Measurements from ENCODE around the gene CATSPERZ.

Gene CATSPERZ

DNA sequence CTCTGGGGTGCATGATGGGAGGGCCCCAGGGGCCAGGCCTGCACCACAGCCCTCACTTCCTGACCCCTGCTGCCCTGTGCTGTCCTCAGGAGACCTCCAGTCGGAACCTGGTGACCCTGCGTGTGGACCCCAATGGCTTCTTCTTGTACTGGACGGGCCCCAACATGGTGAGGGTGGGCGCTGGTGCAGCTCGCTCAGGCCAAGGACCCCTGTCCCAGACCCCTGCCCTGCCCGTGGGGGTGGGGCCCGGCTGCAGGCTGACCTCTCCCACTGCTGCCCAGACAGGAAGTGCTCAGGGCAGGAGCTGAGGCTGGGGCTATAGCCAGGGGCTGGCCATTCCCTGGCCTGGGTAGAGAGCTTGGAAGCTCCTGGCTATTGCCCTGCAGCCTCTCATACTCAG lies 45.8 kb upstream of the CATSPERZ start:
- Histone ChIP-seq H3K27me3 (ENCODE audit: insufficient read depth, poor library complexity, severe bottlenecking) (no peaks in the 10 kb centered on the region), H3K27ac (replicated peaks) (no peak overlapping the region), H3K4me3 (replicated peaks; ENCODE audit: insufficient read depth, low read length) (no peak overlapping the region)
- TF ChIP-seq, protein P1, sequence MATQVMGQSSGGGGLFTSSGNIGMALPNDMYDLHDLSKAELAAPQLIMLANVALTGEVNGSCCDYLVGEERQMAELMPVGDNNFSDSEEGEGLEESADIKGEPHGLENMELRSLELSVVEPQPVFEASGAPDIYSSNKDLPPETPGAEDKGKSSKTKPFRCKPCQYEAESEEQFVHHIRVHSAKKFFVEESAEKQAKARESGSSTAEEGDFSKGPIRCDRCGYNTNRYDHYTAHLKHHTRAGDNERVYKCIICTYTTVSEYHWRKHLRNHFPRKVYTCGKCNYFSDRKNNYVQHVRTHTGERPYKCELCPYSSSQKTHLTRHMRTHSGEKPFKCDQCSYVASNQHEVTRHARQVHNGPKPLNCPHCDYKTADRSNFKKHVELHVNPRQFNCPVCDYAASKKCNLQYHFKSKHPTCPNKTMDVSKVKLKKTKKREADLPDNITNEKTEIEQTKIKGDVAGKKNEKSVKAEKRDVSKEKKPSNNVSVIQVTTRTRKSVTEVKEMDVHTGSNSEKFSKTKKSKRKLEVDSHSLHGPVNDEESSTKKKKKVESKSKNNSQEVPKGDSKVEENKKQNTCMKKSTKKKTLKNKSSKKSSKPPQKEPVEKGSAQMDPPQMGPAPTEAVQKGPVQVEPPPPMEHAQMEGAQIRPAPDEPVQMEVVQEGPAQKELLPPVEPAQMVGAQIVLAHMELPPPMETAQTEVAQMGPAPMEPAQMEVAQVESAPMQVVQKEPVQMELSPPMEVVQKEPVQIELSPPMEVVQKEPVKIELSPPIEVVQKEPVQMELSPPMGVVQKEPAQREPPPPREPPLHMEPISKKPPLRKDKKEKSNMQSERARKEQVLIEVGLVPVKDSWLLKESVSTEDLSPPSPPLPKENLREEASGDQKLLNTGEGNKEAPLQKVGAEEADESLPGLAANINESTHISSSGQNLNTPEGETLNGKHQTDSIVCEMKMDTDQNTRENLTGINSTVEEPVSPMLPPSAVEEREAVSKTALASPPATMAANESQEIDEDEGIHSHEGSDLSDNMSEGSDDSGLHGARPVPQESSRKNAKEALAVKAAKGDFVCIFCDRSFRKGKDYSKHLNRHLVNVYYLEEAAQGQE (IDR thresholded peaks at IDR 0.05; ENCODE audit: insufficient replicate concordance, low read depth), result no peak
- TF ChIP-seq GABPA (IDR thresholded peaks at IDR 0.05; ENCODE audit: low read depth) (no peak), SPI1 (IDR thresholded peaks at IDR 0.05; ENCODE audit: borderline replicate concordance, low read depth) (no peak), POLR2AphosphoS5 (IDR thresholded peaks at IDR 0.05; ENCODE audit: low read depth) (no peak)
- TF ChIP-seq, protein P2, sequence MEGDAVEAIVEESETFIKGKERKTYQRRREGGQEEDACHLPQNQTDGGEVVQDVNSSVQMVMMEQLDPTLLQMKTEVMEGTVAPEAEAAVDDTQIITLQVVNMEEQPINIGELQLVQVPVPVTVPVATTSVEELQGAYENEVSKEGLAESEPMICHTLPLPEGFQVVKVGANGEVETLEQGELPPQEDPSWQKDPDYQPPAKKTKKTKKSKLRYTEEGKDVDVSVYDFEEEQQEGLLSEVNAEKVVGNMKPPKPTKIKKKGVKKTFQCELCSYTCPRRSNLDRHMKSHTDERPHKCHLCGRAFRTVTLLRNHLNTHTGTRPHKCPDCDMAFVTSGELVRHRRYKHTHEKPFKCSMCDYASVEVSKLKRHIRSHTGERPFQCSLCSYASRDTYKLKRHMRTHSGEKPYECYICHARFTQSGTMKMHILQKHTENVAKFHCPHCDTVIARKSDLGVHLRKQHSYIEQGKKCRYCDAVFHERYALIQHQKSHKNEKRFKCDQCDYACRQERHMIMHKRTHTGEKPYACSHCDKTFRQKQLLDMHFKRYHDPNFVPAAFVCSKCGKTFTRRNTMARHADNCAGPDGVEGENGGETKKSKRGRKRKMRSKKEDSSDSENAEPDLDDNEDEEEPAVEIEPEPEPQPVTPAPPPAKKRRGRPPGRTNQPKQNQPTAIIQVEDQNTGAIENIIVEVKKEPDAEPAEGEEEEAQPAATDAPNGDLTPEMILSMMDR (IDR thresholded peaks at IDR 0.05; ENCODE audit: insufficient read depth, low read length), result no peak
- no peak for DNase-seq (ENCODE audit: low read depth in 1 of 2, low spot score in 1 of 2)

DNA sequence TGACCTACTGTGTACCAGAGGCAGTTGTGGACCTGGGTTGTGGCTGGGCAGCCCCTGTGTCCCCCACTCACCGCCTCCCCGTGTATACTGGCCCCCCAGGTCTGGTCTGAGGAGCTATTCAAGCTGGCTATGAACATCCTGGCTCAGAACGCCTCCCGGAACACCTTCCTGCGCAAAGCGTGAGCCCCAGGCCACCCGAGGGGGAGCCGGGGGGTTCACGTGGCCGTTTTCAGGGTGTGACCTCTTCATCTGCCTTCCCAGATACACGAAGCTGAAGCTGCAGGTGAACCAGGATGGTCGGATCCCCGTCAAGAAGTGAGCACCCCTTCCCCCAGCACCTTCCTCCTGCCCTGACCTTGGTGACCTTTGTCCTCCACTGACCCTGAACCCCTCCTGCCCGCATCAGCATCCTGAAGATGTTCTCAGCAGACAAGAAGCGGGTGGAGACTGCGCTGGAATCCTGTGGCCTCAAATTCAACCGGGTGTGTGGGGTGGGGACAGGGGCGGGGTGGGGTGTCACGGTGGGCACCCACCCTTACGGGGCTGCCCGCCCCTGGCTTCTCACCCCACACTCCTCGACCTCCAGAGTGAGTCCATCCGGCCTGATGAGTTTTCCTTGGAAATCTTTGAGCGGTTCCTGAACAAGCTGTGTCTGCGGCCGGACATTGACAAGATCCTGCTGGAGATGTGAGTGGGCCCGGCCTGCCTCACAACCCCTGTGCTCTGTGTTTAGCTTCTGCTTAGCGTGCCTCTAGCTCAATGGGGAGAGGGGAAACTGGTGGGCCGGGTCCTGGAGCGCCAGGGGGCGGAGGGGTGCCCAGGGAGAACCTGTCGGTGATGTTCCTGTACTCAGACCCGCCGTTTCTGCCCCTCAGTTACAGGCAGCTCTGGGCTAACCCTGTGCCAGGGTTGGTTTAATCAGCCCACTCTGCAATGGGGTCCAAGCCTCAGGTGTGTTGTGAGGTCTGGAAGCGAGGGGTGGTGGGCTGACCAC lies 44.7 kb upstream of the CATSPERZ start:
- Histone ChIP-seq H3K27me3 (ENCODE audit: insufficient read depth, poor library complexity, severe bottlenecking) (no peaks in the 10 kb centered on the region), H3K27ac (replicated peaks) (no peak overlapping the region), H3K4me3 (replicated peaks; ENCODE audit: insufficient read depth, low read length) (no peak overlapping the region)
- no peak for TF ChIP-seq SPI1 (IDR thresholded peaks at IDR 0.05; ENCODE audit: borderline replicate concordance, low read depth)
- TF ChIP-seq, protein P2 (IDR thresholded peaks at IDR 0.05; ENCODE audit: insufficient read depth, low read length), result no peak
- no peak for TF ChIP-seq POLR2AphosphoS5 (IDR thresholded peaks at IDR 0.05; ENCODE audit: low read depth)
- TF ChIP-seq, protein P1 (IDR thresholded peaks at IDR 0.05; ENCODE audit: insufficient replicate concordance, low read depth), result no peak
- no peak for TF ChIP-seq GABPA (IDR thresholded peaks at IDR 0.05; ENCODE audit: low read depth)
- no peak for DNase-seq (ENCODE audit: low read depth in 1 of 2, low spot score in 1 of 2)

DNA sequence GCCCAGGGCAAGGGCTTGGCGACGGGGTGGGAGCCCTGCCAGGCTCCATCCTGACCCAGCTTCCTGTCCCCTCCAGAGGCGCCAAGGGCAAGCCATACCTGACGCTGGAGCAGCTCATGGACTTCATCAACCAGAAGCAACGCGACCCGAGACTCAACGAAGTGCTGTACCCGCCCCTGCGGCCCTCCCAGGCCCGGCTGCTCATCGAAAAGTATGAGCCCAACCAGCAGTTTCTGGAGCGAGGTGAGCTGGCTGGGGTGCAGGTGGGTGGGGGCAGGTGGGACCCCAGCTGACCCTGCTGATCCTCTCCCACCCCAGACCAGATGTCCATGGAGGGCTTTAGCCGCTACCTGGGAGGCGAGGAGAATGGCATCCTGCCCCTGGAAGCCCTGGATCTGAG lies 43.9 kb upstream of the CATSPERZ start:
- DNase-seq (ENCODE audit: low read depth in 1 of 2, low spot score in 1 of 2), result no peak
- TF ChIP-seq GABPA (IDR thresholded peaks at IDR 0.05; ENCODE audit: low read depth), result no peak
- TF ChIP-seq, protein P2 (IDR thresholded peaks at IDR 0.05; ENCODE audit: insufficient read depth, low read length), result no peak
- no peak overlapping the region for H3K4me3 ChIP-seq (replicated peaks; ENCODE audit: insufficient read depth, low read length)
- no peak overlapping the region for H3K27ac ChIP-seq (replicated peaks)
- no peaks in the 10 kb centered on the region for H3K27me3 ChIP-seq (ENCODE audit: insufficient read depth, poor library complexity, severe bottlenecking)

Data from HL-60 (cell line).